CD4-positive, alpha-beta T cell treated with Interleukin-10 for 1 hour (primary cell): Measurements from ENCODE around the gene IFFO2.

Experiments
- DNase-seq: peaks from one replicate; pipeline ENCODE4 v3.0.0-alpha.2; 2020

The IFFO2 gene

DNA sequence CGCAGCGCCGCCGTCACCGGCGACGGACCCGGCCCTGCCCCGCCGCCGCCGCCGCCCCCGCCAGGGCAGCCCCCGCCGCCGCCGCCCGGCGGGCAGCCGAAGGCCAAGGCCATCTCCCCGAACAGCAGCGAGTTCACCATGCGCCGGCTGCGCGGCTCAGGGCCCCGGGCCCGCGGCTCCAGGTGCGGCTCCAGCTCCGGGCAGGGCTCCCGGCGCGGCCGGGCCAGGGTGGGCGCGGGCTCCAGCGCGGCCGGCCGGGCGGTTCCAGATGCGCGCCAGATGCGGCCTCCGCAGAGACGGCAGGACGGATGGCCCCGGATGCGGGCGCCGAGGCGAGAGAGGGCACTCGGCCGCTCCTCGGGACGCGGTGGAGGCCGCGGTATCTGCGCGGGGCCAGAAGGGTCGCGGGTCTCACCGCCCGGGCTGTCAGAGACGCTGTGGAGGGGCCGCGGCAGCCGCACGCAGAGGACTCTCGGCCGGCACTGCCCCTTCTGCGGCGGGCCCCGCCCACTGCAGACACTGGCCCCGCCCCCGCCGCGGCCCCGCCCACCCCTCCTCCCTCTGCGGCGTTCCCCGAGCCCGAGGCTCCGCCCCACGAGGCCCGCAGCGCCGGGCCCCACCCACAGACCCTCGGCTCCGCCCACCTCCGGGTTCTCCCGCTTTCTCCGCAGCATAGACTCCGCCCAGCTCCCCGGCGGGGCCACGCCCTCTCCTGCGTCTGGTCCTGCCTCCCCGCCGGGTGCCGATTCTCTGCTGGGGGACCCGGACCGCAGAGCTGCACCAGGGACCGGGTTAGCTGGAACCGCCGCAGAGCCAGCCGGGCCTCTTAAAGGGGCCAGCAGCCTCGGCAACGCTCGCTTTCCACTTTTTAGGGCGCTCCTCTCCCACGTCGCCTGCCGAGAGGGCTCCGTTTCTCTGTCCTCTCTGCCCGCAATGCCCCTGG, at the start of gene IFFO2:
TSS of gene IFFO2 (minus strand) at position 484 of the 943 bp plus-strand sequence. CDS start at position 140, 344 bp downstream.
- peak; percentile 98 for DNase-seq

DNA sequence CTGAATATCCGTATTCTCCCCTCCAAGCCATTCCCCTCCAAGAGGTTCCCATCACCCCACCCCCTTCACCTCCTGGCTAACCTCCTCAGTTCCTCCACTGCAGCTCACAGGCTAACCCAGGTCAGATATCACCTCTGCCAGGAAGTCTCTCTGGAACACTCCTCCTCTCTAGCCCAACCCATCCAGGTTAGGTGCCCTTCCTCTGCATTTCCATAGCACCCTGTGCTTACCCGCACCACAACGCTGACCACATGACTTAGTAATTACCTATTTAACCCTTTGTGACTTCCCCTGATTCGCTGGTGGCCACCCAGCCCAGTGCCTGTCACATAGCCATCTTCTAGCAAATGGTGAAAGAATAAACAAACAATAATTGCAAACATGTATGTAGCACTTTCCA, 49.5 kb upstream of the IFFO2 start:
- DNase-seq: no peak

DNA sequence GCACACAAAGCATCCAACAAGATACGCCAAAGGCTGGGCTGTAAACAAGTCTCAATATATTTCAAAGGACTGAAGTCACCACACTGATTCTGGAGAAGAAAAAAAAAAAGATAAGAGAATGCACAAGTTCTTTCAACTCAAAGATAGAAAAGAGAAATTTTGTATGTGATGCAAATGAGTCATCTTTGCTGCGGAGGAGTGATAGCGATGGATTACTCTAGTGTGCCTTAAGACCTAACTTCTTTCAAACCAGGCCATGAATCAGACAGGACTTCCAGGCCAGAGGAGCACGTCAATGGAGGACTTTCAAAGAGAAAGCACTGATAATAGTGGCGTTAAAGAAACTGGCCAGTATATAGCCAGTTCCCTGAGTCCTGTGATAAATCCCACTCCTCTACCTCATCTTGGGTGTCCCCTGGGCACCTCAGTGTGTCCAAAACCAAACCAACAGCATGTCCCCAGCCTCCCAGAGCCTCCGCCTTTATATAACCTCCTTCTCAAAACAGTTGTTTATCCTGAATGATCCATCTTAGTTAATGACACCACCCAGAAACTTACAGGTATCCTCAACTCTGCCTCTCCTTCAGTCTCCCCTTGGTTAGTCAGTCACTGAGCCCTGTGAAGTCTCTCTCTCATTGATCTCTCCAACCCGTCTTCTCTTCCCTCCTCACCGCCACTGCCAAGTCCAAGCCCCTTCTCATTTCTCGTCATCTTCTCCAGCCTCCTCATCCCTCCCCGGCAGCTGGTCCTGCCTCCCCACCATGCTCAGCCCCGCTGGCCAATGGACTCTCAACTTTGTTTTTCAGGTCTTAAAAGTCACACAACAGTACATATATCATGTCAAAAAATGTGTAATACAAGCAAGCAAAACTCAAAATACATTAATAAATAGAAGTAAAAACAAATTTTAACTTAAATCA, 47.2 kb upstream of the IFFO2 start:
- DNase-seq: no peak

DNA sequence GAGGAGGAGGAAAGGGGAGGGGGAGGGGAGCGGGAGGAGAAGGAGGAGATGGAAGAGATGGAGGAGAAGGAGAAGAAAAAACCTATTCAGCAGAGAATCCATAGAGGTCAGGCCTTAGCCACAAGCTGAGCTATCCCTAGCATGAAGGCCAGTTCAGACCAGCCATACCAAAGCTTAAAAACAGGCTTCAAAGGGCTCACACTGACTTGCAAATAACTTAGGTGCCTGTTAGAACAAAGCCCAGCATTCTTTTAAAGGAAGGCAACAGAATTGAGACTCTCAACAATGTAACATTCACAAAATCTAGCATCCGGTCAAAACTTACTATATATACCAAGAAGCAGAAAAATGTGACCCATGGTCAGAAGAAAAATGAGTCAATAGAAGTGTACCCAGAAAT, 43.6 kb upstream of the IFFO2 start:
- DNase-seq: no peak

DNA sequence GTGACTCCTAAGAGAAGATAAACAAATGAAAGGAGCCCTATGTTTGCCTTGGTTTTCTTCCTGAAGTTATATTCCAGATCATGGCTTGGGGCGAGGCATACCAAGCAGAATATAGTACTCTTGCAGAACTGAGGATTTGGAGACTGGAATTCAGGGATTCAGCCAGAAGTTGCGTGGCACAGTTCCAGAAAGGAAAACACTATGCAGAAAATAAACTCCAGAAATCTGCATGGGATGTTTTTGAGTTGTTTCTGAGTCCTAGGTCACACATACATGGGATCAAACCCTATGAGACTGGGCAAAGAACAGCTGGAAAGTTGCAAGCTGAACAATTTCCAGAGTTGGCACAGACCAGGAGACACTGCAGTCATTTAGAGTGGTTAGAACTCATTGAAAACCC, 42.9 kb upstream of the IFFO2 start:
- DNase-seq: no peak

DNA sequence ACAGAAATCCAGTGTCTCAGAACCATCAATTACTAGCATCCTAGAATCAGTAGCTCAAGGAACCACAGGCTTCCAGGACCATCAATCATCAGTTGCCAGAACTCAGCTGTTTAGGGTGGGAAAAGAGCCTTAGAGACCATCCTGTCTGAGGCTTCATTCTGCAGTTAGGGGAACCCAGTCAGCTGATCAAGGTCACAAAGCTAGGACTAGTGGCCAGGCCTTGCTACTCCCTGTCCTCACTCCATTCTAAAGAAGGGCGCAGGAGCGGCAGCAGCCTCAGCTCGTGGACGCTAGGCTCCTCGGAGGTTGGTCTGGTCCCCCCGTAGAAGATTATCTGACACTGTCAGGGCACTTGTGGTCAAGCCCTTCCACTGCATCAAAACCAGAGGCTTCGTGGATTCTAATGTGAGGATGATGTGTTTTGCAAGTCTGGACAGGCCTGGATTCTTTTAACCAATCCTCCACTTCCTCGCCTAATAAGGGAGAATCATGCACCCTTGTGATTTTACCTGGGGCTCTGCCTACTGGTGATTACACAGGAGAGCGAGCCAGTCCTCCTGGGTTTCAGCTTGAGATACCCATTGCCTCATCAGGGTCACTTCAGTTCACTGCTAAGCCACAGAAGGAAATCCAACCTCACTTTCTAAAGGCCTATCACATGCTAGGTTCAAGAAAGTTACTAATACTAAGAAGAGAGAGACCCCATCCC, 41.7 kb upstream of the IFFO2 start:
- no peak for DNase-seq

DNA sequence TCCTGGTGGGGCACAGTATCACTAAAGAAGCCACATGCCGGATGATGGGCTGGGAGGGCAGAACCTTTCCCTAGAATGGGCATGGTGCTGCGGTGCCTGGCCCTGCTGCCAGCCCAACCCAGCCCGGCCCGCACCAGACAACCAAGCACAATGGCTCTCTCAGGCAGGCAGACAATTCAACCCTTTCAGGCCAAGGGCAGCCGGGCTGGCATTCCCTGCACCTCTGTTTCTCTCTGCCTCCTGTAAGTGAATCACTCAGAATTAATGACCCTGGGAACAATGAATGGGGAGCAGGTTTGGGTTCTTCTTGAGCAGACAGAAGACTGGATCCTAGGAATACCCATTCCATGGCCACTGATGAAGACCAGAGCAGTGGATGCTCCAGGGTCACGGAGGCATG, 41.0 kb upstream of the IFFO2 start:
- DNase-seq: no peak

DNA sequence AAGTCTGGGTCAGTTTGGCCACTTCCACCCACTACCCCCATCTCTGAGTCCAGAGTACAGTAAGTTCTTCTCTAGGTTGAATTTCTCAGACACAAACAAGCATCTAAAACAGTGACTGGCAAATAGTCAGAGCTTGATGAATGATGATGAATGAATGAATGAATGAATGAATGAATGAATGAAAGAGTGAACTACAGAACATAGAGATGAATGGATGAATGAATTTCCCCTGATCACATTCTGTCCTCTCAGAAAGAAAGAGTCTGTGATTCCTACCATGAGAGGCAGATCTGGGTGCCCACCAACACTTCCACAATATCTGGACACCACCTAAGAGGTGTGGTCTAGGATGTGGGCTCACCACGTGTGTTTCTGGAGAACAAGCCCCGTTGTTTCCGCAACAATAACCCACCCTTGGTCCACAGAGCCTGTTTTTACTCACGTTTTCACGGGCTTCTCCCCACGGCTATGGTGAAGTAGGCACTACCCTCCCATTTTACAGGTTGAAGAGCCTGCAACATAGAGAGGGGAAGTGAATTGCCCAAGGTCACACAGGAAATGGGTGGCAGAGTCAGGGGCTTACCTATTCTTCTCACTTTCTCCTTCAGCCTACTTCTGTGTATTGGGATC, 40.2 kb upstream of the IFFO2 start:
- no peak for DNase-seq

DNA sequence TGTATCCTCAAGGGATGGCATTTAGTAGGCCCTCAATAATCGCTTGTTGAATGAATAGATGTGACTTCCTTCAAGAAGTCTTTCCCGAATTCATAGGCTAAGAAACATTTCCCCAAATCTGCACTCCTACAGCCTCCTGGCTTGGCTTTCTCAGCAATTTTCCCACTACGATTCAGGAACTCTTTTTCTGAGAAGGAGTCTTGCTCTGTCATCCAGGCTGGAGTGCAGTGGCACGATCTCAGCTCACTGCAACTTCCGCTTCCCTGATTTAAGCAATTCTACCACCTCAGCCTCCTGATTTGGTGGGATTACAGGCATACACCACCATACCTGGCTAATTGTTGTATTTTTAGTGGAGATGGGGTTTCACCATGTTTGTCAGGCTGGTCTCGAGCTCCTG, 37.9 kb upstream of the IFFO2 start:
- no peak for DNase-seq

DNA sequence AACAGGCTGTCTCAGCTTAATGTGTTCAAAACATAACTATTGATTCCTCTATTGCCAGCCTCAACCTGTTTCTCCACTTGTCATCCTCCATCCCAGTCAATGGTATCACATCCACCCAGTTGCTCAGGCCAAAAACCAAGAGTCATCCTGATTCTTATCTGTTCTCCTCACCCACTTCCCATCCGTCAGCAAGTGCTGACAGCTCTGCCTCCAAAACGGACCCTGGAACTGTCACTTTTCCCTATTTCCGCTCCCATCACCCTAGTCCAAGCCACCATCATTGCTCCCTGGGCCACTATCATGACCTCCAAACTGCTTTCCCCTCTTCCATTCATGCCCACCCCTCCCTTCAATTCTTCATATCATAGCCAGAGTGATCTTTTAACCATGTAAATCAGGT, 36.2 kb upstream of the IFFO2 start:
- DNase-seq: no peak

DNA sequence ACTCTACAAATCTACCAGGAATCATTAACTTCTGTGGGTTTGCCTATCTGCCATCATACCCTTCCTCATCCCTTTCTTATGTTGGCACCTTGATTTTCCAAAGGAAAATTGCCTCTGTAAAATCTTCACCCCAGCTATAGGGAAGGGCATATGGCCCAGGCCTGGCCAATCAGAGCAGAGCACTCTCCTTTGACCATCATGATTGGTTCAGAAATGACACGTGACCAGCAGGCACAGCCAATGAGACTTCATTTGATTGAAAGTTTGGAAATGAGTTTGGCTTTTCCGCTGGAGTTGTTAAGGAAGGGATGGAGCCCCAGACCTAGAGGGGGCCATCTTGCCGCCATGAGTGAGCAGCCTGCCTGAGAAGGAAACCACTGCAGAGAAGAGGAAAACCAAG, 35.1 kb upstream of the IFFO2 start:
- no peak for DNase-seq

DNA sequence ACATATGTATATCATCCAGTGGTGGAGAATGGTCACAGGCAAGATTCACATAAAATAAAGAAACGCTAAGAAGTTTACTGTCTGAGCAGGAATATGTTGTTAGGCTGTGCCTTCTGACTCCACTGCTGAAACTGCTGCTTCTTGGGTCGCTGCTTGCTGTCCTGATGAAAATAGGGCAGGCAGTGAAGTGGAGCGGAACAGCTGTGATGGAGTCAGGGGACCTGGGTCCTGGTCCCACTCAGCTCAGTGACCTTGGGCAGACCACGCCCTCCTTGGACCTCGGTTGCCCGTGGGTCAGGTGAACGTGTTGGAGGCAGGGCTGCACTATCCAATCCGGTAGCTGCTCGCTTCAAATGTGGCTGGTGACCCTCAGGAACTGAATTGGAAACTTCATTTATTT, 33.4 kb upstream of the IFFO2 start:
- DNase-seq: no peak

DNA sequence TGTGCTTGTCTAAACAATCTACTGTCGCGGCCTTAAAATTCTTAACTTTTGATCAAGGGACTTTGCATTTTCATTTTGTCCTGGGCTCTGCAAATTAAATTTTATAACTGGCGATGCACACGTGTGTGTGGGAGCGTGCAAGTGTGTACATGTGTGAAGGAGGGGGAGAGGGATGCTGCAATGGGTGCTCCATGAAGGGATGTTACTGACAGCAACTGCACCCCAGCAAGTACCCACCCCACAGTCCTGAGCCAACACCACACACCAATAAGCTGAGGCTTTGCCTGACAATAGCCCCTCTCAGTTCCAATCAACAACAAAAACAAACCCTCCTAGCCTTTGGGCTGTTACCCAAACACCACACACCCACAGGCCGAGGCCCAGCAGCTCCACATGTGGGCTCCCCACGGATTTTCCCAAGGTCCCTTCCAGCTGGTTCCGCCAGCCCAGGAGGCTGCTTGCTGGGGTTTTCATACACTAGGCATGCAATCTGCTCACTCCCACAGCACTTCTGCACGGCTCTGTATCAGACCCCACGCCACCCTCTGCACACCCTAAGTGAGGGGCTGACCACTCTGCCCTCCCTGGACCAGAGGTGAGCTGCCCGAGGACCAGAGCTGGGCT, 32.8 kb upstream of the IFFO2 start:
- DNase-seq: no peak

DNA sequence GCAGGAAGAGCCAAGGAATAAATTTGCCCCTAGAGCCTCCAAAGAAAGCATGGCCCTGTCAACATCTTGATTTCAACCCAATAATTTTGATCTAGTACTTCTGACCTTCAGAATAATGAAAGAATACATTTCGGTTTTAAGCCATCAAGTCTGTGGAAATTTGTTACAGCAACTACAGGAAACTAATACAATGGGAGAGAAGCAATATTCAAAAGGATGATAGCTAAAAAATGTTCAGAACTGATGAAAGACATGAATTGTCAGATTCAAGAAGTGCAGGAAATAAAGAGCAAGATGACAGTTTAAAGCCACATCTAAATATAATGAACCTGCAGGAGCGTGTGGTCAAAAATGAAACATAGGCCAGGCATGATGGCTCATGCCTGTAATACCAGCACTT, 24.8 kb upstream of the IFFO2 start:
- no peak for DNase-seq

DNA sequence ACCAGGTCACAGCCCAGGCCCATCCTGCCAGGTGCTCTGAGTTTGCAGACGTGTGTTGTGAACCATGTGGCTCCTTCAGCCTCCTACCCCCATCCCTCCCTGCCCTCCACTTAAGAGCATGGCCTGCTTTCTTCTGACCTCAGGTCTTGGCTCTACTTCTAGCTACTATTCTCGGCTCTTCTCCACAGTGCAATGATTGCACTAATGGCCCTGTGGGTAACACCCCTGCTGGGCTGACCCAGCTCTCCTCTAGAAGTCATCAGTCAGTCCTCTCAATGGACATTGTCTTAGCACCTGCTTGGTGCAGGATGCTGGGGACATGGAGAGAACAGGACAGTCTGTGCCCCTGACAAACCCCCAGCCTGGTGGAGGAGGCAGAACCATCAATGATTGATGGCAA, 22.2 kb upstream of the IFFO2 start:
- no peak for DNase-seq

DNA sequence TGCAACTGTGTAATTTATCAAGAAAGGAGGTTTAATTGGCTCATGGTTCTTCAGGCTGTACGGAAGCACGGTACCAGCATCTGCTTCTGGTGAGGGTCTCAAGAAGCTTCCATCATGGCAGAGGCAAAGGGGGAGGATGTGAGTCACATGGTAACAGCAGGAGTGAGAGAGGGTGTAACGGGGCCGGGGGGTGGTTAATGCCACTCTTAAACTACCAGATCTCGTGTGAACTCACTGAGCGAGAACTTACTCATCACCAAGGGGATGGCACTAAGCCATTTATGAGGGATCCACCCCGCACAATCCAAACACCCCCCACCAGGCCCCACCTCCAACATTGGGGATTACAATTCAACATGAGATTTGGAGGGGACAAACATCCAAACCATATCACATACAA, 21.0 kb upstream of the IFFO2 start:
- no peak for DNase-seq

DNA sequence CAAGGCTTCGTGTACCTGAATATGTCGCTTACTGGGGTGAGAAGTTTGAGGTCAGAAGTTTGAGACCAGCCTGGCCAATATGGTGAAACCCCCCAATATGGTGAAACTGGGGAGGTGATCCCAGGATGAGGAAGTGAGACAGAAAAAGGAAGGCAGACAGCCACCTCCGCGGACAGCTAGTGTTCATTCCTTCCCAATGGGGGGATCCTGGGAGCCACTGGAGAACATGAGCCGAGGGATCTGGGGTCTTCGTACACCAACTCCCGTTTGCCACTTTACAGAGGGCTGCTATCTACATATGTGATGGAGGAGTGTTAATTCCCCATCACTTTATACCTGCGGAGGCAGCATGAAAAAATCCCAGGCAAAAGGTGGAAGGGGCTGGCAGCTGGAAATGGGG, 19.6 kb upstream of the IFFO2 start:
- no peak for DNase-seq

DNA sequence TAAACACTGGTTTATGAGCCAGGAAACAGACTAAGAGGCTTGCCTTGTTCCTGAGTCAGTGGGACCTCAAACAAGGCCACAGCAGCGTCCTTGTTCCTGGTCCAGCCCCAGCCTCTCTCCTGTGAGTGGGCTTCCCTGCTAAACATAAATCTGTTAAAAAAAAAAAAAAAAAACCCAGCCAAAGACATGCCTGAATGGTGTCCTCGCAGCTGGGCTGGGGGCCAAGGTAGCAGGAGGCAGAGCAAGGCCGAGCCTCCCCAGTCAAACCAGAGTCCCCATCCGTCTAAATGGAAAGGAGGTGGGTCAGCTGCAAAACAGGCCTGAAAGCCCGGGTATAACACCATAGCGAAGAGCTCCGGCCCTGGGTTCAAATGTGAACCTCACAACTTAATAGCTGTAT, 18.1 kb upstream of the IFFO2 start:
- DNase-seq: no peak

DNA sequence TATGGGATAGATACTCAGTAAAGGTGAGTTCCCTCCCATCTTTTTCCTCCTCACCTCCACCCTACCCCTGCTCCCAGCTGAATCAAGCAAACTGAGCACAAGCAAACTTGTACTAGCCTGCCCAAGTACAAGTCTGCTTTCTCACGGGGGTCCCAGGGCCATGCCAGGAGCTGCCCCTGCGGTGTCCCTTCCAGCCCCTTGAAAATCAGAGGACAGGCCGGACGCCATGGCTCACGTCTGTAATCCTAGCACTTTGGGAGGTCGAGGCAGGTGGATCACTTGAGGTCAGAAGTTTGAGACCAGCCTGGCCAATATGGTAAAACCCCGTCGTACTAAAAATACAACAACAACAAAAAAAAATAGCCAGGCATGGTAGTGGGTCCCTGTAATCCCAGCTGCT, 17.5 kb upstream of the IFFO2 start:
- no peak for DNase-seq

DNA sequence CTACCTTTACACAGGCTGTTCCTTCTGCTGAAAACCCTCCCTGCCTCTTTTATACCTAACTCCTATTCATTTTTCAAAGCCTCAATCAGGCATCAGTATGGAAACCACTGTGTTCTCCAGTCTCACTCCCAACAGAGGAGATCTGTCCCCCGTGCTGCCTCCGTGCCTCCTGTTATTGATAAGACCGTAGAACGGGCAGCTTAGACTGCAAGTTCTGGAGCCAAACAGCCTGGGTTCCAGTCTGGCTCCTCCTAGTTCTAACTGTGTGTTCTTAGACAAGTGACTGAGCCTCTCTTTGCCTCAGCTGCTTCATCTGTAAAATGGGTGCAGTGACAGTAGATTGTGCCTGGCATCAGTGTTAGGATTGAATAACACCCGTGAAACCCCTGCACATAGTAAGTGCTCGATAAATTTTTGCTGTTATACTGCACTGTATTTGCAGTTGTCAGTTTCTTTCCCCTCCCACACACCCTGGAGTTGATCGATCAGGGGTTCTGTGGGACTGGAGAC, 17.0 kb upstream of the IFFO2 start:
- DNase-seq: no peak

DNA sequence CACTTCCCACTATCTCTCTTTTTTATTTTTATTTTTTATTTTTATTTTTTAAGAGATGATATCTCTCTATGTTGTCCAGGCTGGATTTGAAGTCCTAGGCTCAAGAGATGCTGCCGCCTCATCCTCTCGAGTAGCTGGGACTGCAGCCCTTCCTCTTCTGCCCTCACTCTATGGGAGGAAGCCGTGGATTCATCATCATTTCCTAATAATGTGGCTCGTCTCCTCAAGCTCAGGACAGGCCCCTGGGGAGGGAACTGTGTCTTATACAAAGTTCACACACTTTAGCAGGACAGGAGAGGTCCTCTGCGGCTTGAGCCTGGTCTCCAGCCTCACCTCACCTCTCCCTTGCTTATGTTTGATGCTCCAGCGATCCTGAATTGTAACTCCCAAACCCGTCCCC, 16.5 kb upstream of the IFFO2 start:
- DNase-seq: no peak

DNA sequence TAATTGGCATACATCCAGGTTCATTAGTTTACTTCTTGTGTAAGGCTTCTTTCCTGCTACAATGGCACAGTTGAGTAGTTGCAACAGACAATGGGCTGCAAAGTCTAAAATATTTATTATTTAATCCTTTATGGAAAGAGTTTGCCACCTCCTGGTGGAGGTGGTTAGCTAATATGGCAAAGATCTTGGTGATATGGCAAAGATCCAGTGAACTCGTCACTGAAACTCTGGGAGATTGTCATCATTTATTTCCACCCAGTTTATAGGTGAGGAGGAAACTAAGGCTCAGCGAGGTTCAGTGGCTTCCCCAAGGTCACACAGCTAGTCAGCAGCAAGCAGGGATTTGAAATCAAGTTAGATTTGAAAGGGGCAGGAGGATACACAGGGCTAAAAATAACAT, 16.1 kb upstream of the IFFO2 start:
- peak; percentile 65 for DNase-seq
